Fibroblast of peridontal ligament (primary cell): Measurements from ENCODE around the gene LLGL1.
"Not testable (repeated sequence)": the region's sequence is repeated elsewhere in the genome, so short reads cannot be mapped to it uniquely, and the experiment has no call there.

ENCODE experiments used
- DNase-seq: peaks from one replicate; pipeline ENCODE4 v3.0.0-alpha.2; 2010; ENCODE audit errors: extremely low read depth

The LLGL1 gene

GRCh38 chr17:18194394-18194793, 31.0 kb upstream of the LLGL1 start:
- no peak for DNase-seq

- no peak for DNase-seq
These were observed 30.6 kb upstream of the LLGL1 start for GRCh38 chr17:18194804-18195203.

DNA sequence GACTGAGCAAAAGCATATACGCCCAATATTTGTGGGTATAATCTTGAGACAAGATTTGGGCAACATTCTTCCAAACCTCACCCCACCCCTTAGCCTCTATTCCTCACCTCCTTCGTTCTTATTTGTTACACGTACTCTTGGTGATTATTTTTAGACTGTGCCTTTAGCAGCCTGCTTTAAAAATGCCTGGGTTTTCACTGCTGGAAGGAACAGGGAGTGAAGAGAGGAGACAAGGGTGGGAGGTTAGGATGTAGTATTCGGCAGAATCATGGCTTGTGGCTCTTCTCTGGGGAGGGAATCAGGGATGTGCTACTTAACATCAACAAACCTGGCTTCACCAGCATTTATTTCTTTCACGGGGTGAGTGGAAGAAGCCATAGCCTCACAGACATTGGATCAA, 30.2 kb upstream of the LLGL1 start:
- DNase-seq = no peak

- no peak for DNase-seq
These were observed 27.8 kb upstream of the LLGL1 start for GRCh38 chr17:18197535-18198194.

- DNase-seq = no peak
These were observed 26.9 kb upstream of the LLGL1 start for GRCh38 chr17:18198530-18198929.

DNA sequence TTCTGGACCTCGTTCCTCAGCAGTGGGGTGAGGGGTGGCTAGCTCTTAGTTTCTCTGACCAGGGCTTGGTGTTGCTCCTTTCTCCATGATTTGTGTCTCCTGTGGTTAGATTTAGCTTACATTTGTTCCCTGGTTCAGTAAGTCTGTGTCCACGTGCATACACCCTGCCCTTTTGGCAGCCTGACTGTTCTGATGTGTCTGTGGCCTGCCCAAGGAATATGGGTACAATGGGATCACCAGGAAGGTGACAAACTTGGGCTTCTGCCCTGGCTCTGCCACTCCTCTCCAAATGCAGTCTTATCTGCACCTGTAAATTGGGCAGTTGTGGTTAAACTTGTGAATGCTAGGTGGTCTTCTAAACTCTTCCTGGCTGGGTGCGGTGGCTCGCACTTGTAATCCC, 24.3 kb upstream of the LLGL1 start:
- no peak for DNase-seq

- DNase-seq = no peak
These were observed 22.1 kb upstream of the LLGL1 start for GRCh38 chr17:18203308-18203707.

- no peak for DNase-seq
These were observed 19.6 kb upstream of the LLGL1 start for GRCh38 chr17:18205861-18206260.

DNA sequence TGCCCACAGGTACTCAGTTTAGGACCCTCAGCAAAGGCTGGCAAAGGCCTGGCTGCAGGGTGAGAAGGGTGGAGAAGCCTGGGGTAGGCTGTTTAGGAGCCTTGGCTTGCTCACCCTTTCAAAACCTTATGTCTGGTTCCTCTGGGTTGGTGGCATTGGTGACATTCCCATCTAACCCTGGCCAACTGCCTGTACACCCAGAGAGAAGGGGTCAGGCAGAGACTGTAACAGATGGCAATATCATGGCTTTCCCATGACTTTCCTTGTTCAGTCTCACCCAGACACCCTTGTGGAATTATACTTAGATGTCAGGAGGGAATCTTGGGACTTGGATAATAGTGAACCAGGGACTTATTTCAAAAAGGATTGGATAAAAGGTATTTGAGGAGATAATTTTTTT, 18.5 kb upstream of the LLGL1 start:
- no peak for DNase-seq

DNA sequence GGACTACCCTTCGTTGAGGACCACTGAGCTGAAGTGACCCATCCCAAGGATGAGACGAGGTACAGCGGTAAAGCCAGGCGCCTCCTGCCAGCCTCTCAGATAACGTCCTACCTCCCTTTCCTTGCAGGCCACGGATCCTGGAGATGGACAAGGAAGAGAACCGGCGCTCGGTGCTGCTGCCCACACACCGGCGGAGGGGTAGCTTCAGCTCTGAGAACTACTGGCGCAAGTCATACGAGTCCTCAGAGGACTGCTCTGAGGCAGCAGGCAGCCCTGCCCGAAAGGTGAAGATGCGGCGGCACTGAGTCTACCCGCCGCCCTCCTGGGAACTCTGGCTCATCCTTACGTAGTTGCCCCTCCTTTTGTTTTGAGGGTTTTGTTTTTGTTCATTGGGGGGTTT, 17.3 kb upstream of the LLGL1 start:
- no peak for DNase-seq

GRCh38 chr17:18213666-18214270, 11.7 kb upstream of the LLGL1 start:
- no peak for DNase-seq

DNA sequence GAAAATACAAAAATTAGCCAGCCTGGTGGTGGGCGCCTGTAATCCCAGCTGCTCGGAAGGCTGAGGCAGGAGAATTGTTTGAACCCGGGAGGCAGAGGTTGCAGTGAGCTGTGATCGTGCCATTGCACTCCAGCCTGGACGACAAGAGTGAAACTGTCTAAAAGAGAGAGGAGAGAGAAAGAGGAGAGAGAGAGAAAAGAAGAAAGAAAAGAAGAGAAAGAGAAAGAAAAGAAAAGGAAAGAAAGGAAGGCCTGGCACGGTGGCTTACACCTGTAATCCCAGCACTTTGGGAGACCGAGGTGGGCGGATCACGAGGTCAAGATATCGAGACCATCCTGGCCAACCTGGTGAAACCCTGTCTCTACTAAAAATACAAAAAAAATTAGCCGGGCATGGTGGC, 8.5 kb upstream of the LLGL1 start:
- not testable (repeated sequence) for DNase-seq

- peak; percentile 55 for DNase-seq
These were observed 7.9 kb upstream of the LLGL1 start for GRCh38 chr17:18217412-18218015.

DNA sequence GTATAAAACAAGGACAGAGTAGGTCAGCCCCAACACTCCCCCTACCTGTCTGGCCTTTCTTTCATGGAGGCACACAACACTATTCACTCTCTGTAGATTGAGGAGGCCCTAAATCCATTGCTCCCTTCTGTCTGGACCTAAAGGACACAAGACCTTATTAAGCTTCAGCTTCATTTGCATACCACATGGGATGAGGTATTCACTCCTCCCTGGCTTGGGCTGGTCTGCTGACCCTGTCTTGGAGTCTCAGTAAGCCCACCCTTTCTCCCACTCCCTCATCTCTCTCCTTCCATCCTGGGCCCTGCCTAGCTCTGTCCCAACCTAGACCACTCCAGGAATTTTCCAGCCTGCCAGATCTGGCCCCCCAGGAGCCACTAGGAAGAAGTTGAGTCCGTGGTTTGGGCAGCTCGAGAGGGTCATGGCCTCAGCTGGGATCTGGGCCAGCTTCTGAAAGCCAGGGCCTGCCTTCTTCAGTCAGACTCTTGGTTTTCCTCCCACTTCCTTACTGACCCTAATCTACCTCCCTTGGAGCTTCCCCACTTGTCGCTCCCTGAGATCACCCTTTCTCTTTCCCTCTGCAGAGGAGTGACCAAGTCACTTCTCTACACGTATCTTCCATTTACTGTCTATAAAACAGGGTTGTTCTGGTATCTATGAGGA, 6.5 kb upstream of the LLGL1 start:
- peak; percentile 70 for DNase-seq

DNA sequence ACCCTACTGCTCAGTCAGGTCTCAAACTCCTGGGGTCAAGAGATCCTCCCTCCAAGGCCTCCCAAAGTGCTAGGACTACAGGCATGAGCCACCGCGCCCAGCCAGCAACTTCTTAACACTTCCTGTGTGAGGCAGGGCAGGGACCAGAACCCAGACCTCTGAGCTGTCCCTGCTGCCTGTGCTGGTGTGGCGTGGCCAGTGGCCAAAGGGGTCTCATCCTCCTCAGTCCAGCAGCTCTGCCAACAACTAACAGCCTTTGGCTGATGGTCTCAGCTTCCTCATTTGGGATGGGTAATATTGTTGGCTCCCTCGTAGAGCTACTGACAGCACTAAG, 1.4 kb upstream of the LLGL1 start:
- no peak for DNase-seq

- DNase-seq = peak; percentile 18
These were observed 881 bp upstream of the LLGL1 start for GRCh38 chr17:18224387-18225120.

- peak; percentile 6 for DNase-seq
These were observed 328 bp downstream of the LLGL1 start for GRCh38 chr17:18225642-18226283.

DNA sequence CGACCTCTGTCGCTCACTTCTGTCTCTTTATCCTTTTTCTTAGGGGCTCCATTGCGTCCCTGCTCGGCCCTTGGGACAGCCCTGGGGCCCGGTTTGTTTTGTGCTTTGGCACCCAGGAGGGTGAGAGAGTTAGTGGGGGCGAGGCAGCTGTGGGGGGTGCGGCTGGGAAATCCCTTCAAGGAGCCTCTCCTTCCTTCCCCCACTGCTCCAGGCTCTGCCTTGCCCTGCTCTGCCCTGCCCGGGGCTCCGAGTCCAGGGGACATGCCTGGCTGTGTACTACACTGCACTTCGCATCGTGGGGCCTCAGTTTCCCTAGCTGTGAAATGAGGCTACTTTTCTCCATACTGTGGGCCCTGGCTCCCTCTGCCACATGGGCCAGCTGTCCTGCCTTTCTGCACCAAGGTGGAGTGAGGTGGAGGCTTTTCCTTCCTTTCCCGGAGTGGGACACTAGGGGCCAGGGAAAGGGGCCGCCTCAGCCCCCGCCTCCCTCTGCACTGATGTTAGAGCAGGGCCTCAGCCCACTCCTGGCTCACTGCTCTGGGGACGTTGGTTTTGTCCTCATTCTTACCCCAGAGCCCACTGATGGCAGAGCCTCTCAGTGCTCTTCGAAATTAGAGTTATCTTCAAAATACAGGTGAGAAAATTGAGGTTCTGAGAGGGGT, 980 bp downstream of the LLGL1 start:
- no peak for DNase-seq

DNA sequence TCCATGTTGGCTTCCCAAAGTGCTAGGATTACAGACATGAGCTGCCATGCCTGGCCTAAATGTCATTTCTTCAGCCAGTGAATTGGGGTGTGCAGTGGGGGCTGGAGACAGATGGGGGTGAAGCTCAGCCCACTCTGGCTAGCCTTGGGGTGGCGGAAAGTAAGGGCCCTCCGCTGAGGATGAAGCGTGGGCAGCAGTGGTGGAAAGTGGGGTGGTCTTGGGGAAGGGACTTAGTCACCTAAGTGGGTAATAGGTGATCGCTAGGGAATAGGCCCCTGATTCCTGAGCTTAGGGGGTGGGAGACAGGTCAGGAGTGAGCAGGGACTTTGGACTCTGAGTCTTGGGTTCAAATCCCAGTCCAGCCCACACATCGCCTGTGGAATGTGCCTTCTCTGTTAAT, 2.2 kb downstream of the LLGL1 start:
- DNase-seq = no peak

GRCh38 chr17:18228176-18228682, 2.8 kb downstream of the LLGL1 start:
- DNase-seq = no peak

- no peak for DNase-seq
These were observed 3.8 kb downstream of the LLGL1 start for GRCh38 chr17:18229254-18229653.
